Epithelial cell of esophagus (primary cell): ENCODE measurements around the gene SPPL2A.
"Not testable (repeated sequence)": the region's sequence is repeated elsewhere in the genome, so short reads cannot be mapped to it uniquely, and the experiment has no call there.

Experiments
- DNase-seq: peaks from one replicate; pipeline ENCODE4 v3.0.0; 2010; ENCODE audit warnings: low read depth
- H3K4me3 ChIP-seq: 2 replicates; pipeline ENCODE4 v1.5.1; 2011; ENCODE audit warnings: mild to moderate bottlenecking, low read length, control low read depth
- TF ChIP-seq, protein P1 (sequence below): IDR thresholded peaks from 2 replicates; pipeline ENCODE4 v1.5.1; 2011; ENCODE audit warnings: low read depth, mild to moderate bottlenecking, low read length, control low read depth, inconsistent platforms; ENCODE audit not compliant: insufficient read depth; ENCODE audit errors: missing control alignments

Gene SPPL2A, protein sequence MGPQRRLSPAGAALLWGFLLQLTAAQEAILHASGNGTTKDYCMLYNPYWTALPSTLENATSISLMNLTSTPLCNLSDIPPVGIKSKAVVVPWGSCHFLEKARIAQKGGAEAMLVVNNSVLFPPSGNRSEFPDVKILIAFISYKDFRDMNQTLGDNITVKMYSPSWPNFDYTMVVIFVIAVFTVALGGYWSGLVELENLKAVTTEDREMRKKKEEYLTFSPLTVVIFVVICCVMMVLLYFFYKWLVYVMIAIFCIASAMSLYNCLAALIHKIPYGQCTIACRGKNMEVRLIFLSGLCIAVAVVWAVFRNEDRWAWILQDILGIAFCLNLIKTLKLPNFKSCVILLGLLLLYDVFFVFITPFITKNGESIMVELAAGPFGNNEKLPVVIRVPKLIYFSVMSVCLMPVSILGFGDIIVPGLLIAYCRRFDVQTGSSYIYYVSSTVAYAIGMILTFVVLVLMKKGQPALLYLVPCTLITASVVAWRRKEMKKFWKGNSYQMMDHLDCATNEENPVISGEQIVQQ

DNA sequence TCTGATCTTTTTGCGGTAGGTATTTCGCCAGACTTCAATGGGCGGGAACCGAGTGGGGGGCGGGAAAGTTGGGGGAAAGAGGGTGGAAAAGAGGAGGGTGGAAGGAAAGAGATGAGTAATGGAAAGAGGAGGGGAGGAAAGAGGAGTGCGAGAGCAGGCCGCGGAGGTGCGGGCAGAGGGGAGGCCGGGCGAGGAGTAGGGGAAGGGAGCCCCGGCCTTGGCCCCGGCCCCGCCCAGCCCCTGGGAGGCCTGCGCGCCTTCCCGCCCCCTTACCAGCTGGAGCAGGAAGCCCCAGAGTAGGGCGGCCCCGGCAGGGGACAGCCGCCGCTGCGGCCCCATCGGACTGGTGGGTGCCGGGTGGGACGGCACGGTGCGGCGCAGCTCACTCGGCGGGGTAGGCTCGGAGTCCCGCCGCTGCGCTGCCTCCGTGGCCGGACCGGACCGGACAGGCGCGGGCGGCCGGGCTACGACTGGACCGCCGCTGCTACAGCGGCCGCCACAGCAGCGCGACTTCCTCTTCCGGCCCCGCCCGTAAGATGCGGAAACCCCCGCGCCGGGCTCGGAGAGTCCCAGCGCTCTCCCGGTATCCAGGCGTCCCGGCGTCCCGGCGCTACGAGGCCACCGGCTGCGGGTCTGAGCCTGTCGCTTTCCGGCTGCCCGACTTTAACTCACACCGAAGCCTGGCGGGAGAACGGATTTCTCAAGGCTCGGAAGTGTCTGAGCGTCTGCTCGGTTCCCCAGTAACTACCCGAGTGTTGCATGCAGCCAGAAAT, at the start of gene SPPL2A:
TSS of gene SPPL2A (minus strand) at position 512 of the 773 bp plus-strand sequence. CDS start at position 339, 173 bp downstream.
- DNase-seq, result peak; percentile 79
- H3K4me3 ChIP-seq, result peak within 1 kb of the TSS; percentile 86
- TF ChIP-seq, protein P1, sequence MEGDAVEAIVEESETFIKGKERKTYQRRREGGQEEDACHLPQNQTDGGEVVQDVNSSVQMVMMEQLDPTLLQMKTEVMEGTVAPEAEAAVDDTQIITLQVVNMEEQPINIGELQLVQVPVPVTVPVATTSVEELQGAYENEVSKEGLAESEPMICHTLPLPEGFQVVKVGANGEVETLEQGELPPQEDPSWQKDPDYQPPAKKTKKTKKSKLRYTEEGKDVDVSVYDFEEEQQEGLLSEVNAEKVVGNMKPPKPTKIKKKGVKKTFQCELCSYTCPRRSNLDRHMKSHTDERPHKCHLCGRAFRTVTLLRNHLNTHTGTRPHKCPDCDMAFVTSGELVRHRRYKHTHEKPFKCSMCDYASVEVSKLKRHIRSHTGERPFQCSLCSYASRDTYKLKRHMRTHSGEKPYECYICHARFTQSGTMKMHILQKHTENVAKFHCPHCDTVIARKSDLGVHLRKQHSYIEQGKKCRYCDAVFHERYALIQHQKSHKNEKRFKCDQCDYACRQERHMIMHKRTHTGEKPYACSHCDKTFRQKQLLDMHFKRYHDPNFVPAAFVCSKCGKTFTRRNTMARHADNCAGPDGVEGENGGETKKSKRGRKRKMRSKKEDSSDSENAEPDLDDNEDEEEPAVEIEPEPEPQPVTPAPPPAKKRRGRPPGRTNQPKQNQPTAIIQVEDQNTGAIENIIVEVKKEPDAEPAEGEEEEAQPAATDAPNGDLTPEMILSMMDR, result no peak

DNA sequence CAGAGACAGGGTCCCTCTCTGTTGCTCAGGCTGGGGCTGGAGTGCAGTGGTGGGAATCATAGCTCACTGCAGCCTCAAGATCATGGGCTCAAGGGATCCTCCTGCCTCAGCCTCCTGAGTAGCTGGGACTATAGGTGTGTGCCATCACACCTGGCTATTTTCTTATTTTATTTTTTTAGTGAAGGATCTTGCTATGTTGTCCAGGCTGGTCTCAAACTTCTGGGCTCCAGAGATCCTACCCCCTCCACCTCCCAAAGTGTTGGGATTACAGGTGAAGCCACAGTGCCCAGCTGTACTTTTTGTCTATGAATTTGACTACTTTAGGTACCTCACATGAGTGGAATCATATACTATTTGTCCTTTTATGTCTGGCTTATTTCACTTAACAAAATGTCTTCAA, 49.1 kb upstream of the SPPL2A start:
- DNase-seq, result no peak
- H3K4me3 ChIP-seq, result no peak overlapping the region
- TF ChIP-seq, protein P1, result no peak

DNA sequence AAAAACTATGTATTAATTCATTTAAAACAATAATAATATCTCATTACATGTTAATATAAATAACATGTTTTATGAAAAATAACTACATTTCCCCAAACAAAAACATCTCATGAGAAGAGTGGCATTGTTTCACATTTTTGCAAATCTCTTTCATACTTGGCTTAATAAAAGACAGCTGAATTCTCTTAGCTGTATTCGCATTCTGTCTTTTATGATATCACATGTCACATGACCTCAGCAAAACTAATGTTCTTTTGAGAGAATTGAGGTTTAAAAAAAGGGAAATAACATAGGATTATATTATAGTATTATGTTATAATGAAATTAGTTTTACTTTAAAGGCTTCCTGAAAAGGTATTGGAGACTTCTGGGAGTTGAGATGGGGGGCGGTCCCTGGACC, 48.4 kb upstream of the SPPL2A start:
- no peak for DNase-seq
- no peak overlapping the region for H3K4me3 ChIP-seq
- TF ChIP-seq, protein P1, result no peak

DNA sequence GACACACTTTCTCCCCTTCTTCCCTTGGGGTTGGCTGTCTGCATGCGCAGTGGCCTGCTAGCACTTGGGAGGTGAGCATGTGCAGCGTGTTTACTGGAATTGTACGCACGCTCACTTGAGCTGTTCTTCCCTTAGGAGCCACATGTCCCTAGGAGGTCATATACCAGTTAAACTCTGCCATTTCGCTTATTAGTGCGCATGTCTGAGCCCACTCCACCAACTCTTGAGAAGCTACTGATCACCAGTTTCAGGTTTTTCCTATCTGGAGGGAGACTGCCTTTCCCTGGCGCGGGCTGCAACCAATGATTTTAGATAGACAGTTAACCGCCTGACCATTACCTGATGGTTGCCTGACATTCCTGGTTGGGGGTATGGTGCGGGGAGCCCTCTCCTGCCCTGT, 47.6 kb upstream of the SPPL2A start:
- TF ChIP-seq, protein P1, result no peak
- H3K4me3 ChIP-seq, result no peak overlapping the region
- no peak for DNase-seq

DNA sequence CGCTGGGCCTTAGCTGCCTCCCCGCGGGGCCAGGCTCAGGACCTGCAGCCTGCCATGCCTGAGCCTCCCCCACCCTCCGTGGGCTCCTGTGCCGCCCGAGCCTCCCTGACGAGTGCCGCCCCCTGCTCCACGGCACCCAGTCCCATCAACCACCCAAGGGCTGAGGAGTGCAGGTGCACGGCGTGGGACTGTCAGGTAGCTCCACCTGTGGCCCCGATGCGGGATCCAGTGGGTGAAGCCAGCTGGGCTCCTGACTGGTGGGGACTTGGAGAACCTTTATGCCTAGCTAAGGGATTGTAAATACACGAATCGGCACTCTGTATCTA, 46.6 kb upstream of the SPPL2A start:
- H3K4me3 ChIP-seq, DNase-seq: not testable (repeated sequence)

DNA sequence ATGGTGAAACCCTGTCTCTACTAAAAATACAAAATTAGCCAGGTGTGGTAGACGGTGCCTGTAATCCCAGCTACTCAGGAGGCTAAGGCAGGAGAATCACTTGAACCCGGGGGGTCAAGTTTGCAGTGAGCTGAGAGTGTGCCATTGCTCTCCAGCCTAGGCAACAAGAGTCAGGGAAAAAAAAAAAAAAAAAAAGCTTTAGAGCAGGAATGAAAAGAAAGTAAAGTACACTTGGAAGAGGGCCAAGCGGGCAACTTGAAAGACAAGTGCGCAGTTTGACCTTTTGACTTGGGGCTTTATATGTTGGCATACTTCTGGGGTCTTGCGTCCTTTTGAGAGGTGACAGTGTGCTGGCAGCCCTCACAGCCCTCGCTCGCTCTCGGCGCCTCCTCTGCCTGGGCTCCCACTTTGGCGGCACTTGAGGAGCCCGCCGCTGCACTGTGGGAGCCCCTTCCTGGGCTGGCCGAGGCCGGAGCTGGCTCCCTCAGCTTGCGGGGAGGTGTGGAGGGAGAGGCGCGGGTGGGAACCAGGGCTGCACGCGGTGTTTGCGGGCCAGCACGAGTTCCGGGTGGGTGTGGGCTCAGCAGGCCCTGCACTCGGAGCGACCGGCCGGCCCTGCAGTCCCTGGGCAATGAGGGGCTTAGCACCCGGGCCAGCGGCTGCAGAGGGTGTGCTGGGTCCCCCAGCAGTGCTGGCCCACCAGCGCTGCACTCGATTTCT, 46.1 kb upstream of the SPPL2A start:
- not testable (repeated sequence) for DNase-seq, H3K4me3 ChIP-seq

DNA sequence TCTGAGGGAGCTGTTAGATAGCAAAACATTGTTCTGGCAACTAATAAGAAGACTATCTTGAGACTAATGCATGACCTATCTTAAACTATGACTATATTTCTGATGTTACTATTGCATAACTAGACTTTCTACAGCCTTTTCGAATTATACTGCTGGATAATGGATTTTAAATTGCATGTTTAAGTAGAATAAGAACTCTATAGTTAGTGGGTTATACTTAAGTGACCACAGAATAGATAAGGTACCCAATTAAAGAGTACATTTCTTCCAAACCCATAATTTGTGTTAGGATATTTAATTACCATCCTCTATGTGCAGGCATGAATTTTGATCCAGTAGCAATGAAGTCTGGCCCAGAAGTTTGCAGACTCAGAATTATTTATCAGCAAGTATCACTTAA, 44.6 kb upstream of the SPPL2A start:
- DNase-seq, result no peak
- H3K4me3 ChIP-seq, result no peak overlapping the region
- TF ChIP-seq, protein P1, result no peak
